Sigmoid colon (tissue), 3 donors: ENCODE data around the gene ZFYVE28.

Source experiments
- CTCF ChIP-seq, 4 experiments: fragments of 450-650 bp in 3 of 4; fragments of 200-600 bp in 1 of 4; IDR thresholded peaks; one replicate each; pipeline ENCODE4 v1.5.1; 2016 to 2019; ENCODE audit warnings: antibody characterized with exemption in 4 of 4, mild to moderate bottlenecking in 3 of 4, moderate library complexity in 2 of 4
- POLR2A ChIP-seq, 2 donors: fragments of 450-650 bp; IDR thresholded peaks; one replicate each; pipeline ENCODE4 v1.6.1; 2016; ENCODE audit warnings: antibody characterized with exemption in 2 of 2, mild to moderate bottlenecking in 2 of 2, moderate library complexity in 2 of 2

GRCh38 chr4:2286904-2287593 is 131.4 kb downstream of the ZFYVE28 start:
- no peak for TF ChIP-seq CTCF (IDR thresholded peaks at IDR 0.05)
- no peak for TF ChIP-seq POLR2A (IDR thresholded peaks at IDR 0.05)
